Measurements from ENCODE around the gene PARP8.
"Not testable (repeated sequence)": the region's sequence is repeated elsewhere in the genome, so short reads cannot be mapped to it uniquely, and the experiment has no call there.

Gene PARP8

GRCh38 chr5:50684721-50685120, 18.3 kb downstream of the PARP8 start:
- no peak for DNase-seq

- no peak for DNase-seq
Measured at GRCh38 chr5:50687548-50687947, 21.1 kb downstream of the PARP8 start.

- no peak for DNase-seq
Measured at GRCh38 chr5:50691399-50692016, 25.1 kb downstream of the PARP8 start.

GRCh38 chr5:50694027-50694590, 27.7 kb downstream of the PARP8 start:
- DNase-seq: no peak

DNA sequence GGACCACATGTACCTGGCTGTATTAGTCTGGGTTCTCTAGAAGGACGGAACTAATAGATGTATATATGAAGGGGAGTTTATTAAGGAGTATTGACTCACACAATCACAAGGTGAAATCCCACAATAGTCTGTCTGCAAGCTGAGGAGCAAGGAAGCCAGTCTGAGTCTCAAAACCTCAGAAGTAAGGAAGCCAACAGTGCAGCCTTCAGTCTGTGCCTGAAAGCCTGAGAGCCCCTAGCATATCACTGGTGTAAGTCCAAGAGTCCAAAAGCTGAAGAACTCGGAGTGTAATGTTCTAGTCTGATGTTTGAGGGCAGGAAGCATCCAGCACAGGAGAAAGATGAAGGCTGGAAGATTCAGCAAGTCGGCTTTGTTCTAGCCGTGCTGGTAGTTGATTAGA, 28.2 kb downstream of the PARP8 start:
- not testable (repeated sequence) for DNase-seq

GRCh38 chr5:50697739-50698138, 31.3 kb downstream of the PARP8 start:
- DNase-seq: no peak

DNA sequence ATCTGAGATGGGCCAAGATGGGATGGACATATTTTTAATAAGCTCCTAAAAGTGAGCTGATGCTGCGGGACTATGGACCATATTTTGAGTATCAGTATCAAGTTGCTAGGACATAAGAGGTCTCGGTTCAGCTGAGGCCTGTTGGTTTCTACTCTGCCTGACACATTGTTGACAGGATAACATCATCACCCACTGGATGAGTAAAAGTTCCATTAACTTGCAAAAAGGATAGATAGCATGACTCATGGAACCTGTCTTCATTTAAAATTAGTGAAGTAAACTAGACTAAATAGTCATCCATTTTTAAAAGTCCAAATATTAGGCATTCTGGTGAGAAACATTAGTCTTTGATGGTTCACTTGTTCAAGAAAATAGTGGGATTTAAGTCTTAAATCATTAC, 33.3 kb downstream of the PARP8 start:
- no peak for DNase-seq

GRCh38 chr5:50700706-50701105, 34.3 kb downstream of the PARP8 start:
- DNase-seq: no peak

- no peak for DNase-seq
Measured at GRCh38 chr5:50702615-50703366, 36.4 kb downstream of the PARP8 start.

DNA sequence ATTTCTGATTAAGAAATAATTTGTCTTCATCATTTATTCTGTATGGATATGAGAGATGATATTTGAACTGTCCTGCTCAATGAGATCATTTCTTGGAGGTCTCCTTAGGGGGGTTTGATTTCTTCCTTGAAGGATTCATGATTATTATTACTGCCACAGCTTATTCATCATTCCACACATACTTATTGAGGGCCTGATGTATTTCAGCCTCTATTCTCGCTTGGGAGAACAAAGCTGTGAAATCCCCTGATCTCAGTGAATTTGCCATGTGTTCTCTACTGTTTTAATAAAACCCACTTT, 36.9 kb downstream of the PARP8 start:
- no peak for DNase-seq

DNA sequence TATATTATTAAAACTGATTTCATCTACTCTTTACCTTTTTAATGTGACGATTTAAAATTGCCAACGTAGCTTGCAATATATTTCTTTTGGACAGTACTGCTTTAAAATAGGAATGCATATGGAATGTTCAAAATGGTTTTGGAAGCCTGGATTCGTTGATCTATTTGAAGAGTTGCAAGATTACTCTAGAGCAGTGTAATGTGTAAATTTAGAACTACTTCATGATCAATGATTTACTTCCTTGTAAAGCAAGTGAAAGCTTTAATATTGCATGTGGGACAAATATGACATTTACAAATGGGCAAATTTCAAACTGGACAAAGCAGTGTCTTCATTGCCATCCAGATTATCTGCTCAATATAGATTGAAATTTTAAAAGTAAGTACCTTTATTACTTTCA, 38.3 kb downstream of the PARP8 start:
- DNase-seq: no peak

DNA sequence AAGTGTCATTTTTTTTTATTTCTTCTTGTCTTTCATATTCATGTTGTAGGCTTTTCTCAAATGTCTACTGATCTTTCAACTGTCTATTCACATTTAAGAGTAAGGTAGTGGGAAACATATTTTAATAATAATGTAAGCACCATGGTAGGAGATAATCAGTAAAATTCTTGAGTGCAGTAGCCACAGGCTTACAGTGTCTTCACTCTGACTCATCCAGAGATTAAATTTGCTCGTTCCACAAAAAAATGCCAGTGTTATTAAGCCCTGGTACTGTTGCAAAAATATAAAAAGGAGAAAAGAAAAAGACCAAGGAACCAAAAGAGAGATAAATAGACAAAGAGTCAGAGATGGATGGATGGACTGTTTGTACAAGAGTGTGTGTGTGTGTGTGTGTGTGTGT, 43.0 kb downstream of the PARP8 start:
- no peak for DNase-seq

- no peak for DNase-seq
Measured at GRCh38 chr5:50710838-50711237, 44.4 kb downstream of the PARP8 start.

DNA sequence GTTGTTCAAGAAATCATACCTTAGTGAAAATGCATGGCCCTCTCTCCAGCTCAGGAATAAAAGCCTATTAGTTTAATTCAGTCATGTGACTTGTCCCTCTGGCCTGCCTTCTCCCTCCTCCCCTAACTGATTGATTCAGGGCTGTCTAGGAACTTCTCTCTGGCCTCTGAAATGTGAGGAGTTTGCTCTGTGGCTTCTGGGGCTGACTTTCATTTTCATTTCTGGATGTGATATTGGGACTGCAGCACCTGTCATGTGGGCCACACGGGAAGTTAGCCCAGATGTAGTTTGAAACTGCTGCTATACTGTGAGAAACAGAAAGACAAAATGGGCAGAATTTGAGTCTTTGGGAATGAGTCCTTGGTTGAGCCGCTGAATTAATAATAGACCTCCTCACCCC, 44.8 kb downstream of the PARP8 start:
- peak; percentile 53 to 60 for DNase-seq

- DNase-seq: no peak
Measured at GRCh38 chr5:50712479-50712878, 46.0 kb downstream of the PARP8 start.

DNA sequence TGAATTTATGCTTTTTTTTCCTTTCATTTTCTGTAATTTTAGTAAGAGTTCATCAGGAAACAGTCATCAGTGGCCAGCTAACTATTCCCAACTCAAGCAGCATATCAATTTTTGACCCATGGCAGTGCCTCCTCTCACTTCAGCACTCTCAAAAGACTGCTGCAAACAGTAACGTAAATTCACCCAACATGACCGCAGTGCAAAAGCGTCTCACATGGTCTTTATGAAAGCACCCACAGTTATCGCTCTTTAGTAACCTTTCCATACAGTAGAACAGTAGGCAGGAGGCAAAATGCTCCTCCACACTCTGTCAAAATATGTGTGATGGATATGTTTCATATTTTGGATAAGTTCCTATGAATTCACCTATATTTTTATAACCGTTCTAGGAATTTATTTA, 48.6 kb downstream of the PARP8 start:
- no peak for DNase-seq

GRCh38 chr5:50716134-50716533, 49.7 kb downstream of the PARP8 start:
- DNase-seq: no peak

GRCh38 chr5:50717651-50718050, 51.2 kb downstream of the PARP8 start:
- no peak for DNase-seq

DNA sequence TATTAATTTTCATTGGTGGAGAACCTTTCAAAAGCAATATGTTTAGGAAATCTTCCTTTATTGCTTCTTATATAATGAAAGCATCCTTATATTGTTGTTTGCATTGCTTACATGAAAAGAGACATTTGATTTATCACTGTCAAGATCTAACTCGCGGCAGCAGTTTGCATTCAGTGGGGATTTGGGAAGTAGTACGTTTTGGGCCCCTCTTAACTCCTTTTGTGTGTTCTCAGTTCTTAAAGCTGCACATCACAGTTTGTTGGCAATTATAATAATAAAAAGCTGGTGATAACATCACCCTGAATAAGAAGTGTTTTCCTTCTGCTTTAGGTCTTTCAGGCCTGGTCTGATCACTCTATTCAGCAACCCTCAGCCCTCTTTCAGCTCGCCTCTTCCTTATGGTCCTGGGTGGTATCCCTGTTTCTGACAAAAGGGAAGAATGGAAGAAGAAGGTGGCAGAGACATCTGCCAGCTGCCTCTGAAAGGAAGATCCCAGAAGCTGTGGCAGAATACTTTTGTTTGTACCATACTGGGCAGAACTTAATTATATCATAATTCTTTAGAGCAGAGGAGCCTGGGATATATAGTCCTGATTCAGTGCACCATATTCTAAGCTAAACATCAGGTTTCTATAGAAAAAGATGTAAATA, 53.7 kb downstream of the PARP8 start:
- DNase-seq: no peak

DNA sequence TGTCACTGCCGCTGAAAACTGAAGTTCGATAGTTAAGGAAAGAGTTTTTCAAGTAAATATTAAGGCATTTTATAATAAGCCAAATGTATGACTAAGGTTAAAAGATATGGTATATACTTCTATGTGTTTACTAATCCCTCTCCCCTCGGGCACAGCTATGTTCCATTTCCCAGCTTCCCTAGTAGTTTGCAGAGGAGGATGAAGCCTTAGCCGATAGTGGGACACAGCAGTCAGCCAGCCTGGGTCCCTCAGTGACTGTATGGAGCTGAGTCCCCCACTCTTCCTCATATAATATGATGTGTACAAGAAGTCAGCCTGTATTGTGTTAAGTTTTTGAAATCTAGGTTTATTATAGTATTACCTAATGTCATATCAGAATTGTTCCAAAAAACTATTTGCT, 55.8 kb downstream of the PARP8 start:
- DNase-seq: no peak

DNA sequence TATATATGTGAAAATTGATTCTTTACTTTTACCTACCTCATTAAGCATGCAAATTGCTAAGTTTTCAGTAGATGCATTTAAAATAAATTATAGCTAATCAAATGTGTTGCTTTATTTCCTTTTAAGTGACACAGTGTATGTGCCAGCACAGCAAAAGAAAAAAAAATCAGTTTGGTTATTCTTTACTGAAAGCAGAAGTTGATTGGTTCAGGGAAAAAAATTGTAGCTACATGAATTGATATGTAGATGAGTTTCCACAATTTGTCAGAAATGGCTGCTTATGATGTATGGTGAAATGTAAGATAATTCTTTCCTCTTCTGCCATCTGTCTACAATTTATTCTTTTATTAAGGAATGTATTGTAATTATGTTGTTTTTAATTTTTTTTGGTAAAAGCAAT, 57.8 kb downstream of the PARP8 start:
- no peak for DNase-seq

DNA sequence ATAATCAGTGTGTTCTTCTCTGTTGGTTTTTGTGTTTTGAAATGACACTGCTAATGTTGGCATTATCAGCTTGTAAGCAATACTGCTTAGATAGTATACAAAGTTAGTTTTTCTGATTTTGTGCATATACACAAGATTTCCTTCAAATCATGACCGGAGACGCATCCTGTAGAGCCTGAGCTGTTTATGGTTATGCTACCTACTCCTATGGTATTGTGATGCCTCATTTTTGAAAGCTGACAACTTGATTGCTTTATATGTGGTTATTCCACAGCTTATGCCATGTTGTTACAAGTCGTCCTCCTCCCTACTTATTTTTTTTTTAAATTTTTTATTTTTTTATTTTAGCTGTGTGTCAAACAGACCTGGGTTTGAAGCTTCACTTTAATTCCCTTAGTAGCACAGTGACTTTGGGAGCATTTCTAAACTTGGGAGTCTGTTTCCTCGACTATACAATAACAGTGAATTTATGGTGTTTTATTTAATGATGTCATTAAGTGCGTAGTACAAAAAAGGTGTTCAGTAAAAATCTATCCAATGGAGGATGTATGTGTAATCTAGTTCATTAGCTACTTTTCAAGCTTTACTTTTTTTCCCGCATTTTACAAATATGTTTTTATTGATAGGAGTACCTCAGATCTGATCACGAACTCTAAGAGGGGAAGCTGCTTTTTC, 59.5 kb downstream of the PARP8 start:
- DNase-seq: no peak

- DNase-seq: no peak
Measured at GRCh38 chr5:50726475-50727148, 60.2 kb downstream of the PARP8 start.

All from activated T-cell treated with anti-CD3 and anti-CD28 coated beads, Interleukin-2, amount 50 U/mL, for 48 hours (primary cell).